ENCODE results near the gene CIDEB. TPM values are rescaled to one million over a fixed set of nuclear protein-coding genes. Genes with fewer than 3 reads are reported as not detected.

The CIDEB gene
- total RNA-seq, 4 donors from 2014 or later, result 6.7 to 168 (median 23.6) TPM

- no peak for TF ChIP-seq CTCF (IDR thresholded peaks at IDR 0.05)
- TF ChIP-seq EP300 (IDR thresholded peaks at IDR 0.05; ENCODE audit: low read depth), result no peak
- no peak for TF ChIP-seq POLR2AphosphoS5 (IDR thresholded peaks at IDR 0.05)
- TF ChIP-seq POLR2A (IDR thresholded peaks at IDR 0.05), result no peak
- WGBS, 2 donors (ENCODE audit: low coverage in 1 of 2), result 16% methylated on average over 9 of the region's 13 CpGs; no CpG with 5 or more reads in 1 of the 2 donors
- Histone ChIP-seq H3K27ac (peak overlapping the region; percentile 93 to 98 (median 97)), H3K4me3 (peak overlapping the region; percentile 76 to 92 (median 86)), H3K27me3 (no peaks in the 10 kb centered on the region), H3K4me1 (peaks cover 0 to 15% (median 2%) of the 10 kb centered on the region in 4 donors), H3K9me3 (no peaks in the 10 kb centered on the region), H3K36me3 (peaks cover 0 to 18% (median 0%) of the 10 kb centered on the region in 4 donors)
- in situ Hi-C loops (cut with MboI; ENCODE audit: low pct_ligation_motif_present in 1 of 4, low pct_unique_long_range_greater_than_20kb in 1 of 4, low sequenced_read_pairs in 3 of 4), result no loop called here
- DNase-seq, result no peak
- intact Hi-C loops (cut with DNase I; ENCODE audit: low total_unique reads), result no loop called here
Observed at GRCh38 chr14:24270537-24271133, 37.1 kb downstream of the CIDEB start.

GRCh38 chr14:24269910-24270536, 37.8 kb downstream of the CIDEB start:
- H3K9me3 ChIP-seq, result no peaks in the 10 kb centered on the region
- H3K4me1 ChIP-seq, result peaks cover 0 to 15% (median 2%) of the 10 kb centered on the region in 4 donors
- no peak overlapping the region for H3K4me3 ChIP-seq
- no peak for TF ChIP-seq CTCF (IDR thresholded peaks at IDR 0.05)
- TF ChIP-seq POLR2AphosphoS5 (IDR thresholded peaks at IDR 0.05), result no peak
- TF ChIP-seq POLR2A (IDR thresholded peaks at IDR 0.05), result no peak
- TF ChIP-seq EP300 (IDR thresholded peaks at IDR 0.05; ENCODE audit: low read depth), result no peak
- H3K36me3 ChIP-seq, result peaks cover 0 to 18% (median 0%) of the 10 kb centered on the region in 4 donors
- no peaks in the 10 kb centered on the region for H3K27me3 ChIP-seq
- intact Hi-C loops (cut with DNase I; ENCODE audit: low total_unique reads) (no loop called here), in situ Hi-C loops (cut with MboI; ENCODE audit: low pct_ligation_motif_present in 1 of 4, low pct_unique_long_range_greater_than_20kb in 1 of 4, low sequenced_read_pairs in 3 of 4) (no loop called here)
- 100% methylated on average over 11 of the region's 14 CpGs; no CpG with 5 or more reads in 1 of the 2 donors for WGBS, 2 donors (ENCODE audit: low coverage in 1 of 2)
- DNase-seq, result no peak
- H3K27ac ChIP-seq, result no peak overlapping the region

GRCh38 chr14:24269368-24269767, 38.4 kb downstream of the CIDEB start:
- Histone ChIP-seq H3K27me3 (no peaks in the 10 kb centered on the region), H3K27ac (no peak overlapping the region), H3K4me3 (no peak overlapping the region), H3K36me3 (peaks cover 0 to 18% (median 0%) of the 10 kb centered on the region in 4 donors), H3K4me1 (peaks cover 0 to 15% (median 2%) of the 10 kb centered on the region in 4 donors), H3K9me3 (no peaks in the 10 kb centered on the region)
- in situ Hi-C loops (cut with MboI; ENCODE audit: low pct_ligation_motif_present in 1 of 4, low pct_unique_long_range_greater_than_20kb in 1 of 4, low sequenced_read_pairs in 3 of 4) (no loop called here), intact Hi-C loops (cut with DNase I; ENCODE audit: low total_unique reads) (no loop called here)
- DNase-seq, result no peak
- 85 to 89% methylated on average over 4 to 8 of the region's 8 CpGs for WGBS, 2 donors (ENCODE audit: low coverage in 1 of 2)
- TF ChIP-seq EP300 (IDR thresholded peaks at IDR 0.05; ENCODE audit: low read depth) (no peak), POLR2AphosphoS5 (IDR thresholded peaks at IDR 0.05) (no peak), POLR2A (IDR thresholded peaks at IDR 0.05) (no peak), CTCF (IDR thresholded peaks at IDR 0.05) (no peak)

GRCh38 chr14:24268225-24268624, 39.6 kb downstream of the CIDEB start:
- Histone ChIP-seq H3K27me3 (no peaks in the 10 kb centered on the region), H3K4me1 (peaks cover 0 to 15% (median 2%) of the 10 kb centered on the region in 4 donors), H3K27ac (no peak overlapping the region), H3K36me3 (peaks cover 0 to 18% (median 0%) of the 10 kb centered on the region in 4 donors), H3K9me3 (no peaks in the 10 kb centered on the region), H3K4me3 (no peak overlapping the region)
- WGBS, 2 donors (ENCODE audit: low coverage in 1 of 2), result 92 to 93% methylated on average over 7 to 9 of the region's 9 CpGs
- DNase-seq, result no peak
- in situ Hi-C loops (cut with MboI; ENCODE audit: low pct_ligation_motif_present in 1 of 4, low pct_unique_long_range_greater_than_20kb in 1 of 4, low sequenced_read_pairs in 3 of 4), result no loop called here
- intact Hi-C loops (cut with DNase I; ENCODE audit: low total_unique reads), result no loop called here
- no peak for TF ChIP-seq CTCF (IDR thresholded peaks at IDR 0.05)
- no peak for TF ChIP-seq EP300 (IDR thresholded peaks at IDR 0.05; ENCODE audit: low read depth)
- TF ChIP-seq POLR2A (IDR thresholded peaks at IDR 0.05), result no peak
- no peak for TF ChIP-seq POLR2AphosphoS5 (IDR thresholded peaks at IDR 0.05)
